ENCODE results near the gene AEBP1.

Gene AEBP1

DNA sequence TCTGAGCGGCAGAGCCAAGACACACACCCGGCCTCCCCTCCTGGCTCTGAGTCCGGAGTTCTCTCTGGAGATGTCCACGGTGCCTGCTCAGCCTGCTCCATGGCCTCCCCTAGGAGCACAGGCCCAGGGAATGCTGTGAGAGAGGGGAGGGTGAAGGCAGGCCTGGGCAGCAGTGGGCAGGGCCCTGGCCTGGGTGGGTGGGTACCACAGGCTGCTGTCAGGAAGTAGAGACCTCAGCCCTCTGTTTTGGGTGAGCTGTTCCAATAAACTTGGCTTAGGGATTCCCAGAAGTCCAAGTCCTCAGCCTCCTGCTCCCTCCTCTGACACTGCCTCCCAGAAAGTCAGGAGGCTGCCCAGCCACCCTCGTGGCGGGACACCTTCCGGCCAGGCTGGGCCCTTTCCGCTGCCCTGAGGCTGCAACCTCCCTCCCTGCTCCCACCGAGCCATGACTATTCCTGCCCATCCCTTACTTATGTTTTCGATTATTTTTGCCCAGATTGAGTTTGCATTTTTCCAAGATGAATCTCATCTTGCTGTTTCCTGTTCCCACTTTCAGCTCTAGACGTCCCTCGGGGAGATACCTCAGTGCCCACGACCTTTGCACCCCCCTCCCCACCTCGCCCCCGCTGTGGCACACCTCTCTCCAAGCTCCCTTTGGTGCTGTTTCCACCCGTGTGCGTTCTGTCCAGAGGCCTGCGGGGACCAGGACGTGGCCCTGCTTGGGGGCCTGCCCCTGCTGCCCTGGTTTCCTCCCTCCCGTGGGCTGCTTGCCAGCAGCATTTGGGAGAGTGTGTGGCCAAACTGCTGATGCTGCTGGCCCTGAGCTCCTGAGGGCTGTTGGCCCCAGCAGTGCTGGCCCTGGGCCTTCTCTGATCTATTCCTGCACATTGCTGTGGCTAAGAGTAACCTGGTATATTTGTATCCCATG lies 16.0 kb upstream of the AEBP1 start:
- no peak for DNase-seq

DNA sequence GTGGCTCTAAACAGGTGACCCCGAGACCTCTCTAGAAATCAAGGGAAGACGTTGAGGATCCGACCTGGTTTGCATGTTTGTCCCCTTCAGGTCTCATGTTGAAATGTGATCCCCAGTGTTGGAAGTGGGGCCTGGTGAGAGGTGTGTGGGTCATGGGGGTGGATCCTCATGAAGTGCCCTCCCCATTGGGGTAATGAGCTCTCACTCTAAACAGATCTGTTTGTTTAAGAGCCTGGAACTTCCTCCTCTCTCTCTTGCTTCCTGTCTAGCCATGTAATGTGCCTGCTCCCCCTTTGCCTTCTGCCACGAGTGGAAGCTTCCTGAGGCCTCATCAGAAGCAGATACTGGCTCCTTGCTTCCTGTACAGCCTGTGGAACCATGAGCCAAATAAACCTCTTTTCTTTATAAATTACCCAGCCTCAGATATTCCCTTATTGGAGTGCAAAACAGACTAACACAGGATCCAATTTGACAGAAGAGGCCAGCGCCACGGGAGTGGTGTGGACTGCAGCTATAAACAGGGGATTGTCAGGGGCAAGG lies 11.0 kb upstream of the AEBP1 start:
- no peak for DNase-seq

DNA sequence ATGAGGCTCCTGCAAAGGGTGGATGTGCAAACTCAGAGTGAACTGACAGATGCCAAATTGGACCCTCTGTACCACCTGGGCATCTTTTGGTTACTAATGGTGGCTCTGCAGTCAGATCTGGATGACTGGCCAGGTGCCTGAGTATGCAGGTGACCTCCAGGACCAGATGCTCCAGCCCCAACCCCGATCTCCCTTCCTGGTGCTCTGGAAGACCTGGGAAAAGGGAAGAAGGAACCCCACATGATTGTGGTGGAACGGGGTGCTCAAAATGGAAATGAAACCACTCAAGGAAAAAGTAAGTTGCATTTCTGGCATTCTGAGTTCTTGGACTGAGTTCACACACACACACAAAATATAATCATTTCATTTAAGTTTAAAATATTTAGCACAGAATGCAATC lies 9.8 kb upstream of the AEBP1 start:
- DNase-seq = no peak

DNA sequence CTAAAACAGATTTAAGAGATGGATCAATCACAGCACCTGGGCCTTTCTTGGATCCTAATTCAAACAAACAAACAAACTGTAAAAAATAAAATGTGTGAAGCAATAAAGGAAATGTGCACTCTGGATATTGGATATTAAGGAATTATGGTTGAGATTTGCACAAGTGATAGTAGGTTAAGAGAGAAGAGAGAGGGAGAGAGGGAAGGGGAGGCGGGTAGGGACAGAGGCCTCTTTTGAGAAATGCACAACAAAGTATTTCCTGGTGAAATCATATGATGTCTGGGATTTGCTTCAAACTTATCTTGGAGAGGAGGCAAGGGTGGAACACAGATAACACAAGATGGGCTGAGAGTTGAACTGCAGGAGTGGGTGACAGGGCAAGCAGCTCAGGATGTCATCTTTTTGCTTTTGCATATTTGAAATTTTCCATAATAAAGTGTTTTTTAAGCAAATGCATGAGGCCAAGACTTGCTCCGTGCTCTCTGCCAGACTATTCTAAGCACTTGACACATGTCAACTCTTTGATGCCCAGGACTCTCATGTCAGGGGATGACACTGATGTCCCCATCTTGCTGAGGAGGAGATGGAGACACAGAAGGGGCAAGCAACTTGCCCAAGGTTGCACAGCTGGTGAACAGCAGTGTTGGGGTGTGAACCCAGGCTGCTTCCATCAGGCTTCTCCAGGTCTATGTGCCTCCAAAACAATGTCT lies 9.1 kb upstream of the AEBP1 start:
- no peak for DNase-seq

DNA sequence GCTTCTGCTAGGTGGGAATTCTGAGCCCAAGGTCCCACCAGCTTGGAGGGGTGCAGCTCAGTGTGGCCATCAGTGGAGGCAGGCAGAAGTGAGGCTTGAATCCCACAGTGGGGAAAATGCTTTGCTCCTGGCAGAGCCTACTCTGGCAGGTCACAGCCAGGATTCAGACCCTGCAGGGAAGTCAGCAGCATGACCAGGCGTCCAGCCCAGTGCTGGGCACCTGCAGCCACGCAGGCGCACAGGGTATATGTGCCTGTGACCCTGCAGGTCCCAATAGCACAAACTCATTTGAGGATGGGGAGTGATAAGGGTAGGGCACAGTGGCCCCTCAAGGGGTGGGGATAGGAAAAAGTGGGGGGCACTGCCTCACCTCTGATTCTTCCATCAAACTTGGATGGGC lies 8.4 kb upstream of the AEBP1 start:
- DNase-seq = no peak

DNA sequence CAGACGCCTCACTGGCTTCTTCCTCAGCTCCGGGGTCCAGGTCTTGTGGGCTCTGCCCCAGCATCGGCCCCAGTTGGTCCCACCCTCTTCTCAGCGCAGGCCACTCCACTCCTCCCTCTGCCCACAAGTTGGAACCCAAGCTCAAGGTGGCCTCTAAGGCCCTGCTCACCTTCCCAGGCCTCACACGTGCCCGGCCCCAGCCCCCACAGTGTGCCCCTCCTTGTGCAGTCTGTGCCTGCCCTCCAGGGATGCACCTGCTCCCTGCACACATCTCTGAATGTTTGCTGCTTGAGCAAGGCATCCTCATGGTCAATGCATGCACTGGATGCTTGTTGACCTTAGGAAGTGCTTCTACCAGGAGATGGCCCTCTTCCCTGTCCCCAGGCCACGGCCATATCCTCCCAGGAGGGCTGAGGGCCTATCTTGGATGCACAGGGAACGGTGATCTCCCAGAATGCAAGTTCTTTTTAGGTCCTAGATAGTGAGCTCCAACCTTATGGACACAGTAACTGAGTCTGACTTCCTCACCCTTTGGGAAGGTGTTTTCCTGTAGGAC lies 7.7 kb upstream of the AEBP1 start:
- DNase-seq = no peak

DNA sequence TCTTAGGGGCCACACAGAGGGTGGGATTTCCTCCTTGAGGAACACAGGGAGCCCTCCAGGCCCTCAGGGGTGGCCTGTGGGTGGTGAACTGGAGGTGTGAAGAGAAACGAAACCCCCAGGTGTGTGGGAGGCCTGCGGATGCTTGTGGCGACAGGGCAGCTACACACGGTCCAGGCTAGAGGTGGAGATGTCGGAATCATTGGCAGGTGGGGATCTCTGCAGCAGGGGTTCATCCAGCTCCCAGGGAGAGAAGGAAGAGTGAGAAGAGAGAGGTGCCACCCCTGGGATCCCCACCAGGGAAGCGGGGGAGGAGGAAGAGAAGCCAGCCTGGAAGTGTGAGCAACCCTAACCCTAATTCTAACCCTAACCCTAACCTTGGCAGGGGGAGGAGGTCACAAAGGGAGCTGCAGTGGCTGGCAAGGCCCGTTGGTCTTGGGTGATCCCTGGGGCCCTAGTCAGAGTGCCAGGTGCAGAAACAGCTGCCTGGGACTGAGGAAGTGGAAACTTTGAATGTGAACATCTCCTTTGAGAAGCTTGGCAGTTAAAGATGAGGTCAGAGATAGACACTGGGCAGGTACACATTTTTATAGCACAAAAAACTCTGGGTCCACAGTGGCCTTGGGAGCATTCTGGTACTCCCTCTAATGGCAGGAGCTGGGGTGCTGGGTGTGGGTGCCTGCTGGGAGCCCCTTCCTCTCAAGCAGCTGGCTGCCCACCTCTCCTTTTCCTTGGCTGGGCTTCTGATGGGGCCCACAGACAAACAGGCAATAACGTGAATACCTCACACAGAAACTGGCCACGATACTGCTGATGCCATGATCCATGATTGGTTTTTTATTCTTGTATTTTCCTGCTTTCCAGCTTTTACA lies 6.8 kb upstream of the AEBP1 start:
- DNase-seq = no peak

DNA sequence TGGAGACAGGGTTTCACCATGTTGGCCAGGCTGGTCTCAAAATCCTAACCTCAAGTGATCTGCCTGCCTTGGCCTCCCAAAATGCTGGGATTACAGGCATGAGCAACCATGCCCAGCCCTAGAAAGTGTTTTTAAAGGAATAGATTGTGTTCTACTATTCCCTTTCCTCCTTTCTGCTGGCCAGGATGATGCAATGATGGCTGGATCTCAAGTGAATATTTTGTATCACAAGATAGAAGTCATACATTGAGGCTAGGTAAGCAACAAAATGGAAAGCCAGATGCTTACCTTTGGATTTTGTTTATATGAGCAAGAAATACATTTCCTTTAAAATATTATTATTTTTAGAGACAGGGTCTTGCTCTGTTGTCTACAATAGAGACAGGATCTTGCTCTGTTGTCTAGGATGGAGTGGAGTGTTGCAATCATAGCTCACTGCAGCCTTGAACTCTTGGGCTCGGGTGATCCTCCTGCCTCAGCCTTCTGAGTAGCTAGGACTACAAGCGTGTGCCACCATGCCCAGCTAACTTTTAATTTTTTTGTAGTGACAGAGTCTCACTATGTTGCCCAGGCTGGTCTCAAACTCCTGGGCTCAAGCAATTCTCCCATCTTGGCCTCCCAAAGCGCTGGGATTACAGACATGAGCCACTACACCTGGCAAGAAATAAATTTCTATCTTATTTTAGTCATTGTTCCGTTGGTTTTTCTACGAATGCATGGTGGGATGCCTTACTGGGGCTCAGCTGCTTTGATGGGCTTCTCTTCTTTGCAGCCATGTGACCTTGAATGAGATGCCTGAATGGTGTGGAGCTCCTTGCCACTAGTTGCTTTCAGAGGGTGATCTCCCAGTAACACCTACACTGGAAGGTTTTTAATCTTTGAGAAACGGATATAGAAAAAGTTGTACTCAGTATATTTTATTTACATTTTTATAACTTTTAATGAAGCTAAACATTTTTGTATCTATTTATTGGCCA lies 5.8 kb upstream of the AEBP1 start:
- DNase-seq = no peak

DNA sequence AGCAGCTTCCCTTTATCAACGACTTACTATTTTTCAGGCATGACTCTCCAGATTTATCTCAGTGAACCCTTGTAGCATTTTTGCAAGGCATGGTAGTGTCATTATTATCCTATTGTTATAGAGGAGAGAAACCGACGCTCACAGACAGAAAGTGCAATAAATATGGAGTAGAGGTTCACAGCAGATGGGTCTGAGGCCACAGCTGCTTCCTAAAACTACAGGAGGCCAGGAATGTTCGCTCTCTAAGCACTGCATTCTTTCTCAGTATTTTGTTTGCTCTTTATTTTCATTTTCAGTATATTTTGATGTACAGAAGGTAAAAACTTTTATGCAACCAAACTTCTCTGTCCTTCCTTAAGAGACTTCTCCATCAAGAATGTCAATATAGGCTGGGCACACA lies 4.5 kb upstream of the AEBP1 start:
- no peak for DNase-seq

DNA sequence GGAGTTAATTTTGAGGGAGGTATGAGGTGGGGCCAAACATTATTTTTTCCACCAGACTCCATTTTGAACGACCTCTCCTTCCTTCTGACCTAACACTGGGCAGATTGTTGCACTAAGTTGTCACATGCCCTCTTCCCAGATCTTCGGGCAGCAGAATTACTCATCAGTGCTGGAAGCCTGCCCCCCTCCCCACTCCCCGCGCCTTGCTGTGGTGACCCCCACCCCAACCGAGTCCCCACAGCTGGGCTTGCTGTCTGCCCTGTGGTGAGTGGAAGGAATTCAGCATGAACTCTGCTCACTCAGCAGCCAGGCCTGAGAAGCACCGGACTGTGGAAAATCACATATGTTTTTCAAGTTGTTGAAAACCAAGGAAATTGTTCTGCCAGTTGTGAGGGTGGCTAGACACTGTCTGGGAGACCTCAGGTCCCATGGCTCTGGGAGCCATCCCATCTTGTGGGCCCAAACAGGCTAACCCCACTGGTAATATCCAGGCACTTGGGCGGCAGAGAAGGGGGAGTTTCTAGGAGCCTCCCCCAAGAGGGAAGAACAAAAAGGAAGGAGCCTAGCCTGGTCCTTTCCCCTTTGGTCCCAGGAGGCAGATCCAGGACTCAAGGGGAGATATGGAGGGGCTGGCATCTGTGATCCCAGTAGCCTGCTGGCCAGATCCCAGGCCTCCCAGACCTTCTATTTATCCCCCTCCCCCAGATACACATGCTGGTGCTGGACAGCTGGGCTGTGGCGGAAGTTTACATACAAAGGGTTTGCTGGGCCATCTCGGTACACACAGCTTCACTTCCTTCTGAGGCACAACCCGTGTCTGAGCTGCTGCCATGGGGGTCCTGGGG lies 3.5 kb upstream of the AEBP1 start:
- no peak for DNase-seq

DNA sequence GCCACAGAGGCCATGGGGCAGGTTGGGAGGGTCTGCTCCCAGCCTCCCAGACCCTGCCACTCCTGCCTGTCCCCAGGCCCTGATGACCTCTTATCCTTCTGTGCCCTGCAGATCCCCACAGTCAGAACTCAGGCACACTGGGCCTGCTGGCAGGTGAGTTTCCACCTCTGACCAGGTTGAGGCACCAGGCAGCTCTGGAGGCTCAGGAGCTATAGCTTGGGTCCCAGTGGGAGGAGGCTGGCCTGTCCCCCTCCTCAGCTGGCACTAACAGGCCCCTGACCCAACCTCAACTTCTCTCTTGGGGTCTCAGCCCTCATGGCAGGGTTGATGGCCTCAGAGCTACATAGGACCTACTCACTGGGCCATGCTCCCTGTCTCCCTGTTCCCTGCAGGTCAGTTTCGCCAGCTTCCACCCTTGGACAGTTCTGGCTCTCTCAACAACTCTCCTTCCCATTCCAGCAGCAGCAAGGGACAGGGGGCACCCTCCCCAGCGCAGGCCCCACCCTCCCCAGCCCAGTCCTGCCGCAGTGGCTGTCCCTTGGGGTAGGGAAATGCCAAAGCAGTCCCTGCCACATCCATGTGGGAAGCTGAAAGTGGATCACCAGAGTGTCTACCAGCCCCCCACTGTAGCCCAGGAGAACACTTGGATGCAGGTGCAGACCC lies 2.7 kb upstream of the AEBP1 start:
- DNase-seq = no peak

DNA sequence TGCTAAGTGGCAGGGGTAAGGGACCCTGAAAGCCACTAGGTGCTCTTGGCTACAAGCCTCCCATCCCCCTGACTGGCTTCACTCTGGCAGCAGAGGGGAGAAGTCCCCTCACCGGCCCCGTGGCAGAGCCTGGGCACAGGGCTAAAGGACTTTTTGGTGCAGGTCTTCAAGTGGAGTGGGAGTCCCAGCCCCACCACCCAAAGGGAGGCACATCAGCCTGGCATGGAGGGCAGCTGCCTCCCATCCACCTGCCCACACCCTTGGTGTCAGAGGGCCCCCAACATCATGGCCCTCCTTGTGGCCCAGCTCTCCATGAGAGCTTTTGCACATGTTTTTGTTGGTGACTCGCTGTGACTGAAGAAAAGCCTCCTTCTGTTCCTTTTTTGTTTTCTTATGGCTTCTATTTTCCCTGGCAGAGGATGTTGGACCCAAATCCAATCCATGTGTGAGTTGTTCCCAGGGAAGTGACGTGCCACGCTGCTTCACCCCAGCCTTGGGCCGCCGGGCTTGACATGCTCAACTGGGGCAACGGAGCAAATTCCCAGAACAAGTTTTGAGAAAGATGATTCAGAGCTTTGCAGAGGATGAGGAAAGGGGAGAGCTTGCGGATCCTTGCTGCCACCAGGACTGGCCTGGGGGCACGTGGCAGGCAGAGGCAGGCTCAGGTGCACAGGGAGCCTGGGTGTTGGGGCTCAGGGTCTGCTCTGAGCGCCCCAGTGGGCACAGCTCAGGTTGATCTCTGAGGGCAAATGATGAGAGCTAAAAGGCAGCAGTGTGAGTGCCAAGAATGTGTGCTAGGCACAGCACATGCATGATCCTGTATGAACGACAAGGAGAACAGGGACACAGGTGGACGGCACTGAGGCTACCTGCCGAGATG lies 1.9 kb upstream of the AEBP1 start:
- DNase-seq = no peak

DNA sequence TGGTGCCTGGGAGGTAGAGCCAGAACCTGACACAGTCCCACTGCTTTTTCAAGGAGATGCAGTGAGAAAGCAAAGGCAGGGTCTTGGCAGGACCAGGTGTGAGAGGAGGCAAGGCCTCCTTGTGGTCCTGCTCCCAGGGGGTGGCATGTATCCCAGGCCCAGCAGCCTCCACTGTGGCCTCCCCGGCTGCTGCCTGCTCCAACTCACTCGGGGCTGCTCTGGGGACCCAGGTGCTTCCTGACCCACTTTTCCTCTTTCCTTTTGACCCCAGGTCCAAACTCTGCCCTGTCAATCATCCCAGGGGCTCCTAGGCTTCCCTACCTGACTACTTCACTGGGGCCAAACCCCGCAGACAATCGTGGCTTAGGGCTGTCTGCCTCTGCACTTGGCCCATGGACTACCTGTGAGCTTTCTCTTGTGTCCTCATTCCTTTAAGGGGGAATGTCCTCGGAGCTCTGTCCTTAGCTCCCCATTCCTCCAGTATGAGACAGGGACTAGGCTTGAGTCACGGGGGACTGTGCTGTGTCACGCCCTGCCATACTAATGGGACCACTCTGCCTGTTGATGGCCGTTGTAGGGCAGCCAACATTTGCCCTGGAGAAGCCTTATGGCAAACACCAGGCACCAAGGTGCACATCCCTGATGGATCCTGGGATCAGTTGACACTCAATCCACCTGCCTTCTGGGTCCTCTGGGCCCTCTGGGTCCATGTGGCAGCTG lies 1.1 kb upstream of the AEBP1 start:
- no peak for DNase-seq

DNA sequence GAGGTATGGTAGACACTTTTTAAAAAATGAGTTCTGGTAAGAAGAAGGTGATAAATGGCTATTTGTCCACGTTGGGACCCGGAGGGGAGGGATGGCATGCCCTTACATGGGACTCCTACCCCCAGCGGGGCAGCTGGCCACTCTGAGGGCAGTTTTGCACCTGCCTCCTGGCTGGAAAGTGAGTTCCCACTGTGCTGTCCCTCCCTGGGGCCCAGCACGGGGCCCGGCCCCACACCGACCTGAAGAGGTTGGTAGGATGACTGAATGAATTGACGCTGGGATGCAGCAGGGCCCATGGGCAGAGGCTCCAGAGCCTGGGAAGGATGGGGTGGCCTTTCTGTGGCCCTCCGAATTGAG lies 601 bp upstream of the AEBP1 start:
- no peak for DNase-seq

DNA sequence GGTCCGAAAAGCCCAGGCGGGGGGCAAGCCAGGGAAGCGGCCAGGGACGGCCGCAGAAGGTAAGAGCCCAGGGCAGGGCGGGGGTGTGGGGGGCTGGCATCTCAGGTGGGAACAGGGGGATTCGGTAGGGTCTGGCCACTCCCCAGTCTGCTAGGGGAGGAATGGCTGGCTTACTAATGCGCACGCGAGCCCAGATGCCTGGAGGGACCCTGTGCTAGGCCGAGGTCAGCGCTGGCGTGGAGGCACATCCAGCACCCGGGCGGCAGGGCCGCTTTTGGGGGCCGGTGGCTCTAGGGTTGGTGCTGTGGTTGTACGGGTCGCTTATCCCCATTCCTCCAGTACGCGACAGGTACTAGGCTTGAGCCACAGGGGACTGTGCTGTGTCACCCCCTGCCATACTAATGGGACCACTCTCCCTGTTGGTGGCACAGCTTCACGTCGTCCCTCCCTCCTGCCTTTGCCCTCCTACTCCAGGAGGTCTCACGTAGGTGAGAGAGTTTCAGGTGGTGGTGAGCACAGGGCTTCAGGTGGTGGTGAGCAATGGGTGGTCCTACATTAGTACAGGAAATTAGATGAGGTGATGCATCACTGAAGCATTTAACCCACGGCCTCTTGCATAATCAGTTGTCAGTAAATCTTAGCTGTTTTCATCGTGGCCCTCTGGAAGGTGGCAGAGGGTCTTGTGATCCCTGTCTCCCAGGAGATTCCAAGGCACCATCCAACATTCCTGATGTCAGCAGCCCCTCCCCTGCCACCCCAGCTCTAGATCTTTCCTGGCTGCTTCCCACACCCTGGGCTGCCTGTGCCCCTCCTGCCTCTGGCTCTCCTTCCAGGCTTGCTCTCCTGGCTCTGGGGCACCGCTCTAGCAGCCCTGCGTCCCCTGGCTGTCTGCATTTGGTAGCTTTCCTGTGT lies 971 bp downstream of the AEBP1 start:
- no peak for DNase-seq

DNA sequence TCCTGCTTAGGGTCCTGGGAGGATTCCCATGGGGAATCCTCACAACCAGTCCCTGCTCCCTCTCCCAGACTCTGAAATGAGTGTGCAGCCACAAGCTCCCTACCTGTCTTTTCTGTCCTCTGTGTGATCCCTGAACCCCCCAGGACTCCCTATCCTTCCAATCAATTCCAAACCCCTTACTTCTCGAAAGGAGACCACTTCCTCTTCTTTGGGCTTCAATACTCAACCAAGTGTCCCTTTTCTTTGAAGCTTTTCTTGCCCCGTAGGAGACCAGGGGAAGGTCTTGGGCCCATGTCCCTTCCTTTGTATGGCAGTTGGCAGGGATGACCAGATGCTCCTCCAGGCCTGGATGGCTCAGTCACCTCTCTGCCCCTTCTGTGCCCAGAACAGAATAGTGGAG lies 1.7 kb downstream of the AEBP1 start:
- no peak for DNase-seq

Data from NCI-H510A treated with DMSO at 0.1 percent for 48 hours (cell line).